HEK293 (cell line): ENCODE data around the gene DLGAP5.
A peak's percentile ranks its signal among the peaks of the same experiment; 100 is the strongest.

Source experiments
- CTCF ChIA-PET: fragments of 350-600 bp; formaldehyde crosslinking; extraction: SDS; loops from one replicate; lab custom pipeline; 2021; ENCODE audit warnings: antibody characterized with exemption; lab: Yijun Ruan, JAX
- POLR2A ChIA-PET: fragments of 300-600 bp; formaldehyde crosslinking; extraction: SDS; loops from one replicate; lab custom pipeline; 2020; ENCODE audit warnings: antibody characterized with exemption, inconsistent platforms; lab: Yijun Ruan, JAX
- H3K27ac ChIP-seq: fragments of 200-500 bp; sonication (Bioruptor generic); 2 replicates; pipeline ENCODE4 v1.5.1; 2014; ENCODE audit warnings: low read depth, low read length, control low read depth, inconsistent platforms; ENCODE audit errors: extremely low read depth
- H3K36me3 ChIP-seq, 2 experiments: fragments of 200-500 bp in 1 of 2; sonication (Bioruptor generic) in 1 of 2; 1 replicate in 1 of 2; 2 replicates in 1 of 2; pipeline ENCODE4 v1.5.1; 2014 to 2017; ENCODE audit warnings: inconsistent platforms in 2 of 2, low read length in 2 of 2; ENCODE audit not compliant: control insufficient read depth in 2 of 2, insufficient read depth in 1 of 2
- H3K4me1 ChIP-seq: fragments of 200-500 bp; sonication (Bioruptor generic); 2 replicates; pipeline ENCODE4 v1.5.1; 2014; ENCODE audit warnings: mild to moderate bottlenecking, low read length, inconsistent platforms; ENCODE audit not compliant: control insufficient read depth, insufficient read depth
- H3K4me3 ChIP-seq: 2 replicates; pipeline ENCODE4 v1.5.1; 2011; ENCODE audit warnings: low read depth, mild to moderate bottlenecking, control low read depth, low read length, moderate library complexity
- H3K9me3 ChIP-seq: fragments of 200-500 bp; sonication (Bioruptor generic); 2 replicates; pipeline ENCODE4 v1.5.1; 2014; ENCODE audit warnings: low read depth, low read length, inconsistent platforms; ENCODE audit not compliant: control insufficient read depth, insufficient read depth
- KLF1 ChIP-seq: fragments of 450-650 bp; formaldehyde crosslinking; IDR thresholded peaks from 2 replicates; pipeline ENCODE4 v1.5.1; 2016; ENCODE audit warnings: missing biosample characterization, missing genetic modification characterization
- KLF8 ChIP-seq: fragments of 450-650 bp; formaldehyde crosslinking; IDR thresholded peaks from 2 replicates; pipeline ENCODE4 v1.5.1; 2016; ENCODE audit warnings: missing biosample characterization, missing genetic modification characterization
- PATZ1 ChIP-seq: fragments of 450-650 bp; formaldehyde crosslinking; IDR thresholded peaks from 2 replicates; pipeline ENCODE4 v1.5.1; 2016; ENCODE audit warnings: missing biosample characterization, missing genetic modification characterization
- PRDM10 ChIP-seq: fragments of 450-650 bp; formaldehyde crosslinking; IDR thresholded peaks from 2 replicates; pipeline ENCODE4 v1.5.1; 2016; ENCODE audit warnings: missing biosample characterization, missing genetic modification characterization
- SCRT2 ChIP-seq: fragments of 450-650 bp; formaldehyde crosslinking; IDR thresholded peaks from 2 replicates; pipeline ENCODE4 v1.5.1; 2016; ENCODE audit warnings: missing biosample characterization, missing genetic modification characterization
- ZFHX2 ChIP-seq: fragments of 450-650 bp; formaldehyde crosslinking; conservative IDR thresholded peaks from 2 replicates; pipeline ENCODE4 v1.5.1; 2016; ENCODE audit warnings: missing biosample characterization, missing genetic modification characterization
- ZNF140 ChIP-seq: fragments of 450-650 bp; formaldehyde crosslinking; IDR thresholded peaks from 2 replicates; pipeline ENCODE4 v1.5.1; 2016; ENCODE audit warnings: missing biosample characterization, missing genetic modification characterization
- ZNF341 ChIP-seq: fragments of 450-650 bp; formaldehyde crosslinking; IDR thresholded peaks from 2 replicates; pipeline ENCODE4; 2016; ENCODE audit warnings: low read depth, missing biosample characterization, missing genetic modification characterization
- ZNF354C ChIP-seq: fragments of 450-650 bp; formaldehyde crosslinking; IDR thresholded peaks from 2 replicates; pipeline ENCODE4 v1.5.1; 2016; ENCODE audit warnings: missing biosample characterization, missing genetic modification characterization, low read depth, borderline replicate concordance
- ZNF404 ChIP-seq: fragments of 450-650 bp; formaldehyde crosslinking; IDR thresholded peaks from 2 replicates; pipeline ENCODE4 v1.5.1; 2017; ENCODE audit warnings: missing biosample characterization, missing genetic modification characterization
- ZNF473 ChIP-seq: fragments of 450-650 bp; formaldehyde crosslinking; IDR thresholded peaks from 2 replicates; pipeline ENCODE4 v1.5.1; 2017; ENCODE audit warnings: missing biosample characterization, missing genetic modification characterization
- ZNF571 ChIP-seq: fragments of 450-650 bp; formaldehyde crosslinking; IDR thresholded peaks from 2 replicates; pipeline ENCODE4 v1.5.0; 2017; ENCODE audit warnings: missing biosample characterization, missing genetic modification characterization
- ZNF621 ChIP-seq: fragments of 450-650 bp; formaldehyde crosslinking; IDR thresholded peaks from 2 replicates; pipeline ENCODE4 v1.5.1; 2017; ENCODE audit warnings: missing biosample characterization, missing genetic modification characterization
- ZNF654 ChIP-seq: fragments of 450-650 bp; formaldehyde crosslinking; IDR thresholded peaks from 2 replicates; pipeline ENCODE4 v1.5.1; 2016; ENCODE audit warnings: low read depth, missing biosample characterization, missing genetic modification characterization
- ZNF658 ChIP-seq: fragments of 450-650 bp; formaldehyde crosslinking; IDR thresholded peaks from 2 replicates; pipeline ENCODE4; 2016; ENCODE audit warnings: missing biosample characterization, missing genetic modification characterization
- ZNF701 ChIP-seq: fragments of 450-650 bp; formaldehyde crosslinking; IDR thresholded peaks from 2 replicates; pipeline ENCODE4 v1.5.1; 2016; ENCODE audit warnings: missing biosample characterization, missing genetic modification characterization
- ZNF785 ChIP-seq: fragments of 450-650 bp; formaldehyde crosslinking; IDR thresholded peaks from 2 replicates; pipeline ENCODE4 v1.5.1; 2016; ENCODE audit warnings: missing biosample characterization, missing genetic modification characterization
- TF ChIP-seq, protein P1 (sequence below): fragments of 450-650 bp; IDR thresholded peaks from 2 replicates; pipeline ENCODE4 v1.5.1; 2018; ENCODE audit warnings: missing biosample characterization, mild to moderate bottlenecking, missing genetic modification characterization
- TF ChIP-seq, protein P2 (sequence below): fragments of 450-650 bp; formaldehyde crosslinking; IDR thresholded peaks from 2 replicates; pipeline ENCODE4 v1.5.1; 2016; ENCODE audit warnings: missing biosample characterization, missing genetic modification characterization
- TF ChIP-seq, protein P3 (sequence below): fragments of 450-650 bp; formaldehyde crosslinking; IDR thresholded peaks from 2 replicates; pipeline ENCODE4 v1.5.1; 2016; ENCODE audit warnings: missing biosample characterization, missing genetic modification characterization

The DLGAP5 gene

DNA sequence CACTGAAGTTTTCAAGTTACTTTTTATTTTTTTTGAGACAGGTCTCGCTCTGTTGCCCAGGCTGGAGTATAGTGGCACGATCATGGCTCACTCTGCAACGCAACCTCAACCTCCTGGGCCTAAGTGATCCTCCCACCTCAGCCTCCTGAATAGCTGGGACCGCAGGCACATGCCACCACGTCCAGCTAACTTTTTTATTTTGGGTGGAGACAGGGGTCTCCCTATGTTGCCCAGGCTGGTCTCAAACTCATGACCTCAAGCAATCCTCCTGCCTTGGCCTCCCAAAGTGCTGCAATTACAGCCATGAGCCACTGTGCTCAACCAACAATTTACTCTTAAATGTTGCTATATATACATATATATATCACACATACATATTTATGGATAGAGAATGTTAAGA lies 89.7 kb downstream of the DLGAP5 start:
- ChIA-PET CTCF (interaction anchor here (0.6 to 2.5 kb wide), 2 partner anchors 12 kb away, joined by 3 to 9 read pairs; no protein-coding TSS in a partner anchor), POLR2A (no interaction called here)
- Histone ChIP-seq H3K36me3 (no peaks in the 10 kb centered on the region), H3K9me3 (no peaks in the 10 kb centered on the region), H3K4me3 (no peak overlapping the region), H3K4me1 (peaks cover 15% of the 10 kb centered on the region), H3K27ac (peak overlapping the region; percentile 54)
- TF ChIP-seq ZNF571 (tag by site-specific recombination) (no peak), ZNF341 (tag by site-specific recombination) (no peak), PATZ1 (tag by site-specific recombination) (no peak), ZNF354C (tag by site-specific recombination) (no peak), ZNF654 (tag by site-specific recombination) (no peak), ZNF404 (tag by site-specific recombination) (no peak), ZNF658 (no peak), ZNF621 (tag by site-specific recombination) (no peak), ZFHX2 (tag by site-specific recombination) (no peak), KLF1 (tag by site-specific recombination) (no peak), ZNF701 (tag by site-specific recombination) (no peak), ZNF473 (tag by site-specific recombination) (no peak), ZNF785 (no peak)
- TF ChIP-seq, protein P1, sequence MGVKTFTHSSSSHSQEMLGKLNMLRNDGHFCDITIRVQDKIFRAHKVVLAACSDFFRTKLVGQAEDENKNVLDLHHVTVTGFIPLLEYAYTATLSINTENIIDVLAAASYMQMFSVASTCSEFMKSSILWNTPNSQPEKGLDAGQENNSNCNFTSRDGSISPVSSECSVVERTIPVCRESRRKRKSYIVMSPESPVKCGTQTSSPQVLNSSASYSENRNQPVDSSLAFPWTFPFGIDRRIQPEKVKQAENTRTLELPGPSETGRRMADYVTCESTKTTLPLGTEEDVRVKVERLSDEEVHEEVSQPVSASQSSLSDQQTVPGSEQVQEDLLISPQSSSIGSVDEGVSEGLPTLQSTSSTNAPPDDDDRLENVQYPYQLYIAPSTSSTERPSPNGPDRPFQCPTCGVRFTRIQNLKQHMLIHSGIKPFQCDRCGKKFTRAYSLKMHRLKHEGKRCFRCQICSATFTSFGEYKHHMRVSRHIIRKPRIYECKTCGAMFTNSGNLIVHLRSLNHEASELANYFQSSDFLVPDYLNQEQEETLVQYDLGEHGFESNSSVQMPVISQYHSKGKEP (tag by site-specific recombination), result no peak
- TF ChIP-seq, protein P2, sequence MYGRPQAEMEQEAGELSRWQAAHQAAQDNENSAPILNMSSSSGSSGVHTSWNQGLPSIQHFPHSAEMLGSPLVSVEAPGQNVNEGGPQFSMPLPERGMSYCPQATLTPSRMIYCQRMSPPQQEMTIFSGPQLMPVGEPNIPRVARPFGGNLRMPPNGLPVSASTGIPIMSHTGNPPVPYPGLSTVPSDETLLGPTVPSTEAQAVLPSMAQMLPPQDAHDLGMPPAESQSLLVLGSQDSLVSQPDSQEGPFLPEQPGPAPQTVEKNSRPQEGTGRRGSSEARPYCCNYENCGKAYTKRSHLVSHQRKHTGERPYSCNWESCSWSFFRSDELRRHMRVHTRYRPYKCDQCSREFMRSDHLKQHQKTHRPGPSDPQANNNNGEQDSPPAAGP, result no peak
- TF ChIP-seq, protein P3, sequence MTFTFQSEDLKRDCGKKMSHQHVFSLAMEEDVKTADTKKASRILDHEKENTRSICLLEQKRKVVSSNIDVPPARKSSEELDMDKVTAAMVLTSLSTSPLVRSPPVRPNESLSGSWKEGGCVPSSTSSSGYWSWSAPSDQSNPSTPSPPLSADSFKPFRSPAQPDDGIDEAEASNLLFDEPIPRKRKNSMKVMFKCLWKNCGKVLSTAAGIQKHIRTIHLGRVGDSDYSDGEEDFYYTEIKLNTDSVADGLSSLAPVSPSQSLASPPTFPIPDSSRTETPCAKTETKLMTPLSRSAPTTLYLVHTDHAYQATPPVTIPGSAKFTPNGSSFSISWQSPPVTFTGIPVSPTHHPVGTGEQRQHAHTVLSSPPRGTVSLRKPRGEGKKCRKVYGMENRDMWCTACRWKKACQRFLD (tag by site-specific recombination), result no peak

GRCh38 chr14:55099756-55100155 lies 91.6 kb downstream of the DLGAP5 start:
- Histone ChIP-seq H3K36me3 (no peaks in the 10 kb centered on the region), H3K4me1 (peaks cover 15% of the 10 kb centered on the region), H3K27ac (no peak overlapping the region), H3K4me3 (no peak overlapping the region), H3K9me3 (no peaks in the 10 kb centered on the region)
- ChIA-PET CTCF (no interaction called here), POLR2A (interaction anchor here (0.9 kb wide), 1 partner anchor 48 kb away, joined by 3 read pairs; the partner anchor contains the start of gene MAPK1IP1L)
- TF ChIP-seq ZNF404 (tag by site-specific recombination), result no peak
- TF ChIP-seq, protein P2, result no peak
- no peak for TF ChIP-seq ZNF140
- no peak for TF ChIP-seq SCRT2 (tag by site-specific recombination)
- TF ChIP-seq KLF8 (tag by site-specific recombination), result no peak
- peak; percentile 36 for TF ChIP-seq PRDM10 (tag by site-specific recombination)
